Body of pancreas (tissue), 4 donors: Measurements from ENCODE around the gene ARSG. TPM values are rescaled to one million over a fixed set of nuclear protein-coding genes. Genes with fewer than 3 reads are reported as not detected.

Source experiments
- ATAC-seq: fragments of 150-250 bp; one replicate; pipeline ENCODE4 v1.9.1; 2016
- DNase-seq, 4 donors: peaks; one replicate each; pipeline ENCODE4 v3.0.0-alpha.2; 2019
- H3K27ac ChIP-seq, 4 donors: fragments of 200-600 bp; sonication (generic); 1 replicate in 3 of 4; 2 replicates in 1 of 4; pipeline versions ENCODE4 v1.5.1 to v1.6.1; 2016 to 2019; ENCODE audit warnings: mild to moderate bottlenecking in 1 of 4, mixed read lengths in 1 of 4, moderate library complexity in 1 of 4
- H3K27me3 ChIP-seq, 2 donors: fragments of 200-600 bp; sonication (generic); one replicate each; pipeline ENCODE4 v1.6.0; 2016; ENCODE audit warnings: mild to moderate bottlenecking in 1 of 2
- H3K36me3 ChIP-seq, 2 donors: fragments of 200-600 bp; sonication (generic); replicated peaks in 1 of 2; 2 replicates each; pipeline ENCODE4 v1.5.1; 2016; ENCODE audit warnings: low read depth in 2 of 2; ENCODE audit not compliant: insufficient read depth in 1 of 2
- H3K4me1 ChIP-seq: fragments of 200-600 bp; sonication (generic); one replicate; pipeline ENCODE4 v1.6.0; 2016
- H3K4me3 ChIP-seq, 2 donors: fragments of 200-600 bp; sonication (generic); 1 replicate in 1 of 2; 2 replicates in 1 of 2; pipeline ENCODE4 v1.5.1; 2016 to 2019
- H3K9me3 ChIP-seq, 3 donors: fragments of 200-600 bp; sonication (generic); 1 replicate in 2 of 3; 2 replicates in 1 of 3; pipeline ENCODE4 v1.5.1; 2016
- CTCF ChIP-seq, 7 experiments: fragments of 450-650 bp in 4 of 7; fragments of 200-600 bp in 3 of 7; sonication (generic) in 3 of 7; IDR thresholded peaks; one replicate each; pipeline ENCODE4 v1.5.1; 2016 to 2019; ENCODE audit warnings: antibody characterized with exemption in 7 of 7
- POLR2A ChIP-seq, 3 donors: fragments of 450-650 bp; IDR thresholded peaks; one replicate each; pipeline ENCODE4 v1.6.1; 2016; ENCODE audit warnings: antibody characterized with exemption in 3 of 3, mild to moderate bottlenecking in 2 of 3
- WGBS, 2 donors: methylation state at CpG; one replicate each; pipeline ENCODE4 v1.1.5; 2017; 5-methylcytosine and 5-hydroxymethylcytosine counted together
- intact Hi-C: fragments of 100-400 bp; cut with DNase I; formaldehyde crosslinking; loops from one replicate; pipeline ENCODE4 v1.15.1; 2023
- total RNA-seq, 2 donors: library from RNA; depleted of rRNA; stranded (reverse); fragments of >200 nt; gene quantifications; one replicate each; pipeline ENCODE4 v1.1.0, GENCODE V29; 2016

The ARSG gene
- total RNA-seq, 2 donors from 2014 or later: 0.52 to 1.6 TPM

DNA sequence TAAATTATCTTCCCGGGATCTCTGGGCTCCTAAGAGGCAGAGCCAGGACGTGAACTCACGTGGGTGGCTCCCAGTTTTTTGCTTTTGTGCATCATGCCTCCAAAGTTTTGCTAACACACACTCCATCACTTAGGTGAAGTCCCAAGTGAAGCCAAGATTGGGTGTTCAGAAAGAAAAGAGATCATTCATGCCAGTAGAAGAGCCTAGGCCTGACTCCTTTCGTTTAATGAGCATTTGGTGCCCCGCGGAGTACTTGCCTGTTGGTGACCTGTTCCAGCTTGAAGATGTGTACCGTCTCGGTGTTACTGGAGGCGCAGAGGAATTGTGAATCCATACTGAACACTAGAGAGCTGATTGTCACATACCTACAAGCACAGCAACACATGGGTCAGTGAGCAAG, 141.9 kb downstream of the ARSG start:
- intact Hi-C loops: no loop called here
- 91 to 94% methylated on average over 9 of the region's 9 CpGs for WGBS, 2 donors
- no peak for DNase-seq
- Histone ChIP-seq H3K4me3 (no peak overlapping the region), H3K4me1 (peaks cover 14% of the 10 kb centered on the region), H3K36me3 (peaks cover 6 to 54% of the 10 kb centered on the region in 2 donors), H3K9me3 (no peaks in the 10 kb centered on the region), H3K27ac (no peak overlapping the region), H3K27me3 (no peaks in the 10 kb centered on the region)
- TF ChIP-seq POLR2A (IDR thresholded peaks at IDR 0.05) (no peak), CTCF (IDR thresholded peaks at IDR 0.05) (no peak)
- ATAC-seq: no peak

- no peak overlapping the region for H3K27ac ChIP-seq
- TF ChIP-seq POLR2A (IDR thresholded peaks at IDR 0.05) (no peak), CTCF (IDR thresholded peaks at IDR 0.05) (no peak)
- ATAC-seq: no peak
- intact Hi-C loops: no loop called here
- H3K27me3 ChIP-seq: no peaks in the 10 kb centered on the region
- no peak for DNase-seq
- WGBS, 2 donors: 87 to 90% methylated on average over 7 to 12 of the region's 12 CpGs
- H3K4me3 ChIP-seq: no peak overlapping the region
- H3K9me3 ChIP-seq: no peaks in the 10 kb centered on the region
- H3K4me1 ChIP-seq: peaks cover 16% of the 10 kb centered on the region
- peaks cover under 1 to 46% of the 10 kb centered on the region in 2 donors for H3K36me3 ChIP-seq
Measured at GRCh38 chr17:68433911-68434508, 142.7 kb downstream of the ARSG start.

DNA sequence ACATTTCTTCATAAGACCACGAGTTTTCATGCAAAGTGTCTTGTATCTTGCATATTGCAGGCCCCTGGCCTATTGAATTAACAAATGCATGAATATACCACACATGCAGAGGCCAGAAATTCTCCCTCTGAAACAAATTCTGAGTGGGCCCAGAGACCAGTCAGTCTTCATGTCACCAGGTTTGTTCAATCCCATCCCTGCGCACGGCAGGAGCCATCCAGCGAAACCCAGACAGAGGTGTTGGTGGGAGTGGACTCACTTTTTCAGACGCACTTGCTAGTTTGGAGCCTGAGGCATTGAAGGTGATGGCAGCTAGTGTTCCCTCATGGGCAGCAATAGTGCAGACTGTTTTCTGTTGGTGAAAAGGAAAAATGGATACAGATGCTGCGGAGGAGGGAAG, 144.1 kb downstream of the ARSG start:
- Histone ChIP-seq H3K4me1 (peaks cover 16% of the 10 kb centered on the region), H3K9me3 (no peaks in the 10 kb centered on the region), H3K36me3 (peaks cover 0 to 37% of the 10 kb centered on the region in 2 donors), H3K27me3 (no peaks in the 10 kb centered on the region), H3K27ac (no peak overlapping the region), H3K4me3 (no peak overlapping the region)
- intact Hi-C loops: no loop called here
- 91 to 95% methylated on average over 3 to 6 of the region's 6 CpGs for WGBS, 2 donors
- no peak for TF ChIP-seq POLR2A (IDR thresholded peaks at IDR 0.05)
- DNase-seq: no peak
- ATAC-seq: no peak

DNA sequence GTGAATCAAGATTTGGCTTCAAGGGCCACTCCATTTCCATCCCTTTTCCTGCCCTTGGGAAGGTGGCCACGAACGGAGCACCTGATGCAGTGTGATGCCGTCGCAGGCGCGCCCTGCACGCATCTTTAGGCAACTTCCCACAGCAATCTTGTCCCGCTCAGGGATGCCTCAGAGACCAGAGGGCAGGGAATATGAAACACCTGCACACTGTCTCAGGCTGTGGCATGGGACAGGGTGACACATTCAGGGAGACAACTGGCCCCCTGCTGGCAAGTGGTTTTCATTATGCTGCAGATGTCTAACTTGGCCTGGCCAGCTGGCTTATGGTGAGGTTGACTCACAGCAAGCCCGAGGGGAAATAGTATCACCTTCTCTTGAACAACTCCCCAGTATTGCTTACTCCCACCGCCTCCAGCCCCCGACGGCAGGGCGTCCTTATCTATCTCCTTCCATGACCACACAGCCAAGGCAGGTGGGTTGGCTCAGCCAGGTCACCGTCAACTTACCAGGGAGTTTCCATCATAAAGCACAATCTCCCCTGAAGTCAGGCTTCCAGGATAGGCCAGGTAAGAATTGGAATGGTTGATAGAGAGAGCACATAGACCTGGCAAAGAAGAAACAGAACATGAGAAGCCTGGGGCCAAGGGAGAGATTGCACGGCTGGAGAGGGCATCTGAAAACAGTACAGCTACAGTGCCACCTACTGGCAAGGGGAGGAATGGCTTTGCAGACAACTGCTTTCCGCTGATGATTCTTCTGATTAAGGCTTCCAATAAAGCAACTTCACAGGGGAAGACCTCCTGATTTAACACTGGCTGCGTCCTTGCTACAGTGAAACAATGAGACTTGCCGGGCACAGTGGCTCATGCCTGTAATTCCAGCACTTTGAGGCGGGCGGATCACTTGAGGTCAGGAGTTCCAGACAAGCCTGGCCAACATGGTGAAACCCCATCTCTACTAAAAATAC, 144.9 kb downstream of the ARSG start:
- WGBS, 2 donors: 59 to 65% methylated on average over 20 of the region's 20 CpGs
- intact Hi-C loops: no loop called here
- ATAC-seq (peak; percentile 71), DNase-seq (peak; percentile 80 to 82 (median 80))
- H3K27ac ChIP-seq: no peak overlapping the region
- peaks cover 16% of the 10 kb centered on the region for H3K4me1 ChIP-seq
- H3K27me3 ChIP-seq: no peaks in the 10 kb centered on the region
- H3K4me3 ChIP-seq: no peak overlapping the region
- peaks cover 0 to 36% of the 10 kb centered on the region in 2 donors for H3K36me3 ChIP-seq
- no peaks in the 10 kb centered on the region for H3K9me3 ChIP-seq
- TF ChIP-seq POLR2A (IDR thresholded peaks at IDR 0.05) (no peak), CTCF (IDR thresholded peaks at IDR 0.05) (peak; percentile 74 to 93 (median 87))
